ENCODE results near the gene ITPR1. TPM values are rescaled to one million over a fixed set of nuclear protein-coding genes. Genes with fewer than 3 reads are reported as not detected.

The ITPR1 gene
- total RNA-seq, 2 experiments from 2014 or later: 84.4 to 104 TPM

DNA sequence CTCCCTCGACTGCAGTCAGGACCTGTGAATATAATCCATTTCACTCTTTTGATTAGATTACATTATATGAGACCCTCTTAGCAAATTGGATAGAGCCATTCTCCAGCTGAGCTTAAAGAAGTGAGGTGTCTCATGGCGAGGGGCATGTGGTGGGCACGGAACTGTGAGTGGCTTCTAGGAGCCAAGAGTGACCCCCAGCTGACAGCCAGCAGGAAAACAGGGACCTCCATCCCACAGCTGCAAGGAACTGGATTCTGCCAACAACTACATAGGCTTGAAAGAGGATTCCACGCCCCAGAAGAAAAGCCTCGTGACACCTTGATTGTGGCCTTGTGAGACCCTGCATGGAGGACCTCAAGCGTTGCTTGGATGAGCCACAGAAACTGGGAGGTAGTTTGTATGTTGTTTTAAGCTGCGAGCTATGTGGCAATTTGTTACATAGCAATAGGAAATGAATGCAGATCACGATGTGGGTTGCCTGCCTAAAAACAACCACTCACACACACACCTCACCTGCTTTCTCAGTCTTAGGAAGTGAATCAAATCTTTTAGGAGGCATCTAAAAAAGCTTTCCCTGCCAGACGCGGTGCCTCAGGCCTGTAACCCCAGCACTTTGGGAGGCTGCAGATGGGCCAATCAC lies 401.9 kb downstream of the ITPR1 start:
- Histone ChIP-seq H3K4me1 (ENCODE audit: insufficient read depth, low read length, poor library complexity, severe bottlenecking) (no peaks in the 10 kb centered on the region), H3K9me3 (ENCODE audit: low read length) (no peaks in the 10 kb centered on the region), H2AFZ (ENCODE audit: low read length) (no peak overlapping the region), H4K20me1 (ENCODE audit: insufficient read depth, low read length) (no peaks in the 10 kb centered on the region), H3K4me2 (ENCODE audit: low read length) (no peak overlapping the region), H3K9me2 (ENCODE audit: insufficient read depth, low read length) (no peaks in the 10 kb centered on the region), H3K79me2 (ENCODE audit: insufficient read depth, low read depth, low read length) (no peaks in the 10 kb centered on the region), H3K27ac (ENCODE audit: low read depth, low read length, poor library complexity, severe bottlenecking) (no peak overlapping the region), H3K4me3 (ENCODE audit: low read depth, low read length, poor library complexity, severe bottlenecking) (no peak overlapping the region), H3K36me3 (ENCODE audit: insufficient read depth, low read length) (no peaks in the 10 kb centered on the region)
- TF ChIP-seq EZH2phosphoT487 (IDR thresholded peaks at IDR 0.05; ENCODE audit: borderline replicate concordance, low read depth, low read length): no peak
- TF ChIP-seq, protein P1, sequence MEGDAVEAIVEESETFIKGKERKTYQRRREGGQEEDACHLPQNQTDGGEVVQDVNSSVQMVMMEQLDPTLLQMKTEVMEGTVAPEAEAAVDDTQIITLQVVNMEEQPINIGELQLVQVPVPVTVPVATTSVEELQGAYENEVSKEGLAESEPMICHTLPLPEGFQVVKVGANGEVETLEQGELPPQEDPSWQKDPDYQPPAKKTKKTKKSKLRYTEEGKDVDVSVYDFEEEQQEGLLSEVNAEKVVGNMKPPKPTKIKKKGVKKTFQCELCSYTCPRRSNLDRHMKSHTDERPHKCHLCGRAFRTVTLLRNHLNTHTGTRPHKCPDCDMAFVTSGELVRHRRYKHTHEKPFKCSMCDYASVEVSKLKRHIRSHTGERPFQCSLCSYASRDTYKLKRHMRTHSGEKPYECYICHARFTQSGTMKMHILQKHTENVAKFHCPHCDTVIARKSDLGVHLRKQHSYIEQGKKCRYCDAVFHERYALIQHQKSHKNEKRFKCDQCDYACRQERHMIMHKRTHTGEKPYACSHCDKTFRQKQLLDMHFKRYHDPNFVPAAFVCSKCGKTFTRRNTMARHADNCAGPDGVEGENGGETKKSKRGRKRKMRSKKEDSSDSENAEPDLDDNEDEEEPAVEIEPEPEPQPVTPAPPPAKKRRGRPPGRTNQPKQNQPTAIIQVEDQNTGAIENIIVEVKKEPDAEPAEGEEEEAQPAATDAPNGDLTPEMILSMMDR (conservative IDR thresholded peaks at IDR 0.05; ENCODE audit: low read length): no peak
- ChIA-PET POLR2A (interaction anchor here (0.9 kb wide), 1 partner anchor 757 kb away, joined by 3 read pairs; no protein-coding TSS in a partner anchor), CTCF (ENCODE audit: unreplicated experiment) (no interaction called here)
- intact Hi-C loops (cut with micrococcal nuclease; ENCODE audit: unreplicated experiment): no loop called here
- BruUV-seq (replicated peaks): no TSS peak
- DNase-seq (ENCODE audit: low spot score): no peak

DNA sequence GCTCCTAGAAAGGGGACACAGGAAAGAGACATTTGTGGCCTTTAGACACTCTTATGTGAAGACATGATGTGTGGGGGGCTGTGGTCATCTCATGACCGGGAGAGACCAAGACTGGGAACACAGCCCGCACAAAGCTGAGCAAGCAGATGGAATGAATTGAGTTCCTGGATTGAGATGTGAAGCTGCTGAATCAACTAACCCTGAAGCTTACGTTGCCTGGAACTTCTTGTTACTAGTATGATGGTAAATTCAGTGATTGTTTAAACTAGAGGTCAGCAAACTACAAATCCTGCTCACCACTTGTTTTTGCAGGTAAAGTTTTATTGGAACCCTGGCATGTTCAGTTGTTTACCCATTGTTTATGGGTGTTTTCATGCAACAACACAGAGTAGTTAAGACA lies 402.7 kb downstream of the ITPR1 start:
- Histone ChIP-seq H3K79me2 (ENCODE audit: insufficient read depth, low read depth, low read length) (no peaks in the 10 kb centered on the region), H3K4me1 (ENCODE audit: insufficient read depth, low read length, poor library complexity, severe bottlenecking) (no peaks in the 10 kb centered on the region), H3K9me3 (ENCODE audit: low read length) (no peaks in the 10 kb centered on the region), H3K36me3 (ENCODE audit: insufficient read depth, low read length) (no peaks in the 10 kb centered on the region), H3K9me2 (ENCODE audit: insufficient read depth, low read length) (no peaks in the 10 kb centered on the region), H3K4me2 (ENCODE audit: low read length) (no peak overlapping the region), H3K27ac (ENCODE audit: low read depth, low read length, poor library complexity, severe bottlenecking) (no peak overlapping the region), H4K20me1 (ENCODE audit: insufficient read depth, low read length) (no peaks in the 10 kb centered on the region), H3K4me3 (ENCODE audit: low read depth, low read length, poor library complexity, severe bottlenecking) (no peak overlapping the region), H2AFZ (ENCODE audit: low read length) (no peak overlapping the region)
- TF ChIP-seq, protein P1 (conservative IDR thresholded peaks at IDR 0.05; ENCODE audit: low read length): no peak
- no peak for TF ChIP-seq EZH2phosphoT487 (IDR thresholded peaks at IDR 0.05; ENCODE audit: borderline replicate concordance, low read depth, low read length)
- POLR2A ChIA-PET: interaction anchor here (0.6 kb wide), 1 partner anchor 390 kb away, joined by 3 read pairs; no protein-coding TSS in a partner anchor
- CTCF ChIA-PET (ENCODE audit: unreplicated experiment): no interaction called here
- BruUV-seq (replicated peaks): no TSS peak
- intact Hi-C loops (cut with micrococcal nuclease; ENCODE audit: unreplicated experiment): no loop called here
- DNase-seq (ENCODE audit: low spot score): no peak

Other genes starting within 250 kb of the ITPR1 start
- 16.8 and 19.2 TPM in 2 replicates for gene SETMAR, start 190.0 kb upstream of the ITPR1 start, total RNA-seq (2014; rRNA removed; shearing (Covaris generic))
- gene SETMAR, start 190.0 kb upstream of the ITPR1 start, total RNA-seq (2022): 16.2 and 16.6 TPM in 2 replicates
- 11.9 and 12.8 TPM in 2 replicates for gene SUMF1, start 26.1 kb upstream of the ITPR1 start, total RNA-seq (2014; rRNA removed; shearing (Covaris generic))
- gene SUMF1, start 26.1 kb upstream of the ITPR1 start, total RNA-seq (2022): 6.9 and 9.1 TPM in 2 replicates